A549 (cell line): ENCODE measurements around the gene IFNLR1. TPM values are rescaled to one million over a fixed set of nuclear protein-coding genes. Genes with fewer than 3 reads are reported as not detected.
A peak's percentile ranks its signal among the peaks of the same experiment; 100 is the strongest.

Source experiments
- ATAC-seq, 2 experiments: fragments of 200-7000 bp in 1 of 2; fragments of >200 bp in 1 of 2; cut with Nextera tagmentation in 1 of 2; cut with Tn5 transposase in 1 of 2; 3 replicates each; pipeline versions ENCODE4 v1.8.0 to v1.9.1; 2018 to 2020; ENCODE audit warnings: mild to moderate bottlenecking in 1 of 2, moderate library complexity in 1 of 2
- CTCF ChIA-PET: fragments of 300-600 bp; sonication (Branson Sonifier 250); formaldehyde crosslinking; extraction: SDS; loops from one replicate; lab custom pipeline; 2021; ENCODE audit warnings: antibody characterized with exemption, inconsistent platforms; lab: Yijun Ruan, JAX
- POLR2A ChIA-PET: fragments of 350-600 bp; formaldehyde crosslinking; extraction: SDS; loops from one replicate; lab custom pipeline; 2021; ENCODE audit warnings: antibody characterized with exemption, inconsistent platforms; lab: Yijun Ruan, JAX
- DNase-seq, 2 experiments: peaks; one replicate each; pipeline versions ENCODE4 v3.0.0 to v3.0.0-alpha.2; 2011 to 2016; ENCODE audit warnings: low read depth in 1 of 2, low spot score in 1 of 2
- FAIRE-seq: peaks from 2 replicates; lab custom pipeline; 2011; peaks lifted over from hg19 to GRCh38; lab: Jason Lieb, UNC
- H3K27ac ChIP-seq, 2 experiments: fragments of >200 bp; sonication (Bioruptor Twin); formaldehyde crosslinking; 3 replicates each; pipeline ENCODE4 v1.5.1; 2016 to 2017
- H3K4me1 ChIP-seq: fragments of >200 bp; sonication (Bioruptor Twin); formaldehyde crosslinking; 3 replicates; pipeline ENCODE4 v1.6.1; 2016
- H3K4me2 ChIP-seq: fragments of >200 bp; sonication (Bioruptor Twin); formaldehyde crosslinking; 3 replicates; pipeline ENCODE4 v1.6.1; 2016
- H3K4me3 ChIP-seq: fragments of >200 bp; sonication (Bioruptor Twin); formaldehyde crosslinking; 3 replicates; pipeline ENCODE4 v1.5.1; 2016
- H3K9me3 ChIP-seq: fragments of >200 bp; sonication (Bioruptor Twin); formaldehyde crosslinking; 3 replicates; pipeline ENCODE4 v1.6.1; 2016
- ATOH8 ChIP-seq: fragments of 250-450 bp; sonication (Bioruptor Pico); IDR thresholded peaks from 2 replicates; pipeline ENCODE4 v1.5.0; 2020; ENCODE audit warnings: low read depth, mild to moderate bottlenecking, moderate library complexity
- BCL3 ChIP-seq: fragments of >200 bp; sonication (Bioruptor Twin); formaldehyde crosslinking; IDR thresholded peaks from 3 replicates; pipeline ENCODE4 v1.6.1; 2016
- CBX2 ChIP-seq: fragments of 200-600 bp; sonication (generic); IDR thresholded peaks from 2 replicates; pipeline ENCODE4 v1.6.1; 2016; ENCODE audit warnings: low read depth, mild to moderate bottlenecking, borderline replicate concordance
- CBX8 ChIP-seq: fragments of 200-600 bp; sonication (generic); IDR thresholded peaks from 2 replicates; pipeline ENCODE4 v1.6.1; 2016
- EHF ChIP-seq: fragments of 250-450 bp; sonication (Bioruptor Pico); IDR thresholded peaks from 2 replicates; pipeline ENCODE4 v1.5.0; 2020; ENCODE audit warnings: mild to moderate bottlenecking
- FOSB ChIP-seq: fragments of 250-450 bp; sonication (Bioruptor Pico); IDR thresholded peaks from 2 replicates; pipeline ENCODE4 v1.5.0; 2020; ENCODE audit warnings: mild to moderate bottlenecking, moderate library complexity
- FOSL2 ChIP-seq, 2 experiments: fragments of 450-650 bp in 1 of 2; fragments of >200 bp in 1 of 2; sonication (Bioruptor Twin) in 1 of 2; formaldehyde crosslinking; IDR thresholded peaks; 2 replicates each; pipeline versions ENCODE4 v1.5.0 to v1.6.1; 2016 to 2020; ENCODE audit warnings: mild to moderate bottlenecking in 1 of 2, moderate library complexity in 1 of 2
- FOXS1 ChIP-seq: fragments of 250-450 bp; sonication (Bioruptor Pico); IDR thresholded peaks from 2 replicates; pipeline ENCODE4 v1.5.0; 2020; ENCODE audit warnings: mild to moderate bottlenecking, moderate library complexity
- HES2 ChIP-seq: fragments of >200 bp; sonication (Bioruptor Twin); formaldehyde crosslinking; IDR thresholded peaks from 2 replicates; pipeline ENCODE4 v1.6.1; 2016
- HOXB13 ChIP-seq: fragments of 250-450 bp; sonication (Bioruptor Pico); IDR thresholded peaks from 2 replicates; pipeline ENCODE4 v1.5.0; 2020; ENCODE audit warnings: low read depth, mild to moderate bottlenecking, moderate library complexity
- JUN ChIP-seq, 2 experiments: fragments of >200 bp; sonication (Bioruptor Twin); formaldehyde crosslinking; IDR thresholded peaks; 2 replicates in 1 of 2; 3 replicates in 1 of 2; pipeline ENCODE4 v1.6.1; 2016 to 2017
- JUNB ChIP-seq: fragments of >200 bp; sonication (Bioruptor Twin); formaldehyde crosslinking; IDR thresholded peaks from 2 replicates; pipeline ENCODE4 v1.6.1; 2016
- KDM5A ChIP-seq: fragments of 200-600 bp; sonication (generic); IDR thresholded peaks from 2 replicates; pipeline ENCODE4 v1.6.1; 2016; ENCODE audit warnings: antibody characterized with exemption, mild to moderate bottlenecking
- MAX ChIP-seq: IDR thresholded peaks from 2 replicates; pipeline ENCODE4 v1.6.1; 2012
- MYC ChIP-seq: IDR thresholded peaks from 2 replicates; pipeline ENCODE4 v1.6.1; 2012; ENCODE audit warnings: mild to moderate bottlenecking, inconsistent platforms, low read length, improper control_type of control experiment, borderline replicate concordance
- NPAS2 ChIP-seq: fragments of 250-450 bp; sonication (Bioruptor Pico); IDR thresholded peaks from 2 replicates; pipeline ENCODE4 v1.8.0; 2022; ENCODE audit warnings: mild to moderate bottlenecking, moderate library complexity, borderline replicate concordance
- NR3C1 ChIP-seq: fragments of >200 bp; sonication (Bioruptor Twin); formaldehyde crosslinking; IDR thresholded peaks from 3 replicates; pipeline ENCODE4 v1.6.1; 2017
- PBX3 ChIP-seq: IDR thresholded peaks from 2 replicates; pipeline ENCODE4 v1.6.1; 2012
- POLR2A ChIP-seq: IDR thresholded peaks from 2 replicates; pipeline ENCODE4 v1.6.1; 2012; ENCODE audit warnings: mild to moderate bottlenecking, low read length
- RAD21 ChIP-seq, 2 experiments: fragments of >200 bp in 1 of 2; sonication (Bioruptor Twin) in 1 of 2; formaldehyde crosslinking in 1 of 2; IDR thresholded peaks in 1 of 2; conservative IDR thresholded peaks in 1 of 2; 2 replicates in 1 of 2; 3 replicates in 1 of 2; pipeline ENCODE4 v1.6.1; 2012 to 2018; ENCODE audit warnings: inconsistent platforms in 1 of 2
- SMC3 ChIP-seq: fragments of >200 bp; sonication (Bioruptor Twin); formaldehyde crosslinking; IDR thresholded peaks from 3 replicates; pipeline ENCODE4 v1.6.1; 2018; ENCODE audit warnings: inconsistent platforms
- SREBF2 ChIP-seq: fragments of 450-650 bp; IDR thresholded peaks from 2 replicates; pipeline ENCODE4 v1.6.1; 2014; ENCODE audit warnings: mild to moderate bottlenecking, moderate library complexity
- ZFP36 ChIP-seq: fragments of 450-650 bp; IDR thresholded peaks from 2 replicates; pipeline ENCODE4 v1.6.1; 2014; ENCODE audit warnings: borderline replicate concordance; ENCODE audit not compliant: partially characterized antibody
- ZSCAN20 ChIP-seq: fragments of 250-450 bp; sonication (Bioruptor Pico); IDR thresholded peaks from 2 replicates; pipeline ENCODE4 v1.8.0; 2022; ENCODE audit warnings: mild to moderate bottlenecking, moderate library complexity
- WGBS: methylation state at CpG from one replicate; pipeline ENCODE4 v1.1.6; 2017; ENCODE audit errors: missing lambda C conversion rate; 5-methylcytosine and 5-hydroxymethylcytosine counted together
- polyA plus RNA-seq, 4 experiments: library from polyadenylated mRNA; depleted of rRNA in 3 of 4; stranded (reverse); fragments of >200 nt; fragmentation: RNase III in 1 of 4; extraction: RNeasy Plus Mini Kit Qiagen cat#74134 plus additional on column Dnase treatment in 1 of 4; gene quantifications; 2 replicates in 3 of 4; 3 replicates in 1 of 4; pipeline ENCODE4 v1.2.3, GENCODE V29; 2011 to 2017

IFNLR1 gene
- polyA plus RNA-seq, 2 of the 4 experiments (the other 2 are of a cell fraction), result 0.84 to 1.3 TPM

- no peak overlapping the region for H3K4me3 ChIP-seq
- ChIA-PET CTCF (interaction anchor here (1.1 to 3.4 kb wide), 3 partner anchors 14 to 175 kb away, joined by 6 to 15 read pairs (median 6); no protein-coding TSS in a partner anchor), POLR2A (no interaction called here)
- peak overlapping the region; percentile 39 to 62; a peak in 3 of 6 replicates for H3K27ac ChIP-seq
- ATAC-seq, result peak; percentile 44 to 73; a peak in 4 of 6 replicates
- DNase-seq, result peak in 1 of 2 experiments; percentile 19
- H3K4me2 ChIP-seq, result peak overlapping the region; percentile 50
- TF ChIP-seq ZFP36 (no peak), EHF (CRISPR knock-in tag) (no peak), ATOH8 (no peak), NPAS2 (CRISPR knock-in tag) (no peak), NR3C1 (no peak), SMC3 (no peak), MAX (no peak), MYC (no peak), ZSCAN20 (CRISPR knock-in tag) (no peak), FOSL2 (IDR thresholded peaks at IDR 0.05) (no peak), FOSL2 (CRISPR knock-in tag; IDR thresholded peaks at IDR 0.05) (no peak), HES2 (no peak)
- 30% methylated on average over 9 of the region's 14 CpGs for WGBS
- peaks cover 13% of the 10 kb centered on the region for H3K4me1 ChIP-seq
- no peaks in the 10 kb centered on the region for H3K9me3 ChIP-seq
- FAIRE-seq, result no peak
These were observed 29.4 kb upstream of the IFNLR1 start for GRCh38 chr1:24216276-24217074.

GRCh38 chr1:24215226-24215814, 28.2 kb upstream of the IFNLR1 start:
- WGBS, result 89% methylated on average over 6 of the region's 6 CpGs
- FAIRE-seq, result no peak
- H3K4me1 ChIP-seq, result peaks cover 13% of the 10 kb centered on the region
- no peak overlapping the region for H3K4me3 ChIP-seq
- DNase-seq, result no peak
- ATAC-seq, result no peak
- POLR2A ChIA-PET, result no interaction called here
- no peak overlapping the region for H3K4me2 ChIP-seq
- H3K9me3 ChIP-seq, result no peaks in the 10 kb centered on the region
- TF ChIP-seq MAX (no peak), ZFP36 (peak; percentile 31)
- CTCF ChIA-PET, result interaction anchor here (1.1 to 2.3 kb wide), 3 partner anchors 13 to 176 kb away, joined by 4 to 11 read pairs (median 6); no protein-coding TSS in a partner anchor
- H3K27ac ChIP-seq, result peak overlapping the region in 1 of 2 experiments; percentile 62; a peak in 1 of 6 replicates

GRCh38 chr1:24212376-24212775, 25.3 kb upstream of the IFNLR1 start:
- ChIA-PET CTCF (no interaction called here), POLR2A (no interaction called here)
- TF ChIP-seq NR3C1 (no peak), HOXB13 (CRISPR knock-in tag) (no peak), SREBF2 (no peak), PBX3 (no peak), BCL3 (no peak), RAD21 (conservative IDR thresholded peaks at IDR 0.05 in 1 of 2, IDR thresholded peaks at IDR 0.05 in 1 of 2) (no peak), FOXS1 (CRISPR knock-in tag) (no peak), JUN (IDR thresholded peaks at IDR 0.05) (no peak), EHF (CRISPR knock-in tag) (no peak), ATOH8 (no peak), CBX2 (no peak), POLR2A (no peak), FOSB (CRISPR knock-in tag) (no peak), KDM5A (no peak), JUNB (no peak), CBX8 (no peak)
- DNase-seq (no peak), ATAC-seq (no peak), FAIRE-seq (no peak)
- WGBS, result 93% methylated on average over 1 of the region's 2 CpGs
- Histone ChIP-seq H3K27ac (no peak overlapping the region), H3K9me3 (no peaks in the 10 kb centered on the region), H3K4me1 (peaks cover 13% of the 10 kb centered on the region), H3K4me2 (no peak overlapping the region), H3K4me3 (no peak overlapping the region)
